IPS-18c (cell line): ENCODE data around the gene PIRT.

Experiments used
- H3K4me3 ChIP-seq: 2 replicates; pipeline ENCODE4 v1.7.0; 2013; ENCODE audit warnings: low read depth, mild to moderate bottlenecking, low read length, moderate library complexity; ENCODE audit not compliant: insufficient read depth
- H3K9me3 ChIP-seq: one replicate; pipeline ENCODE4 v1.6.1; 2013; ENCODE audit warnings: mild to moderate bottlenecking, low read length, moderate library complexity; ENCODE audit not compliant: control insufficient read depth, insufficient read depth

PIRT gene

DNA sequence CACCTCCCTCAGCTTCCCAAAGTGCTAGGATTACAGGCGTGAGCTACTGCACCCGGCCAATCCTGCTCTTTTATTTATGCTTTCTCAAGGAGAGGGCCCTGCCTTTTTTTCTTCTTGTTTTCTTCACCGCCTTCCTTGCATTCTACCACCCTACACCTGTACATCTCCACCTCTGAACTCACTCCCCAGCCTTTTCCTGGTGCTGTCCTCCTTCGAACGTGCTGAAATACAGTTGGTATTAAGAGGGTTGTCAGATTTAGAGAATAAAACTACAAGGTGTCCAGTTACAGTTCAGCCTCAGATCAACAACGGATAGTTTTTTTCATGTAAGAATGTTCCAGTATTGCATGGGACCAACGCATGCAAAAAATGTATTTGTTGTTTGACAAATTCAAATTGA lies 1.7 kb downstream of the PIRT start:
- no peak overlapping the region for H3K4me3 ChIP-seq
- H3K9me3 ChIP-seq: no peaks in the 10 kb centered on the region

- Histone ChIP-seq H3K4me3 (no peak overlapping the region), H3K9me3 (no peaks in the 10 kb centered on the region)
Observed at GRCh38 chr17:10831696-10832095, 6.2 kb downstream of the PIRT start.

DNA sequence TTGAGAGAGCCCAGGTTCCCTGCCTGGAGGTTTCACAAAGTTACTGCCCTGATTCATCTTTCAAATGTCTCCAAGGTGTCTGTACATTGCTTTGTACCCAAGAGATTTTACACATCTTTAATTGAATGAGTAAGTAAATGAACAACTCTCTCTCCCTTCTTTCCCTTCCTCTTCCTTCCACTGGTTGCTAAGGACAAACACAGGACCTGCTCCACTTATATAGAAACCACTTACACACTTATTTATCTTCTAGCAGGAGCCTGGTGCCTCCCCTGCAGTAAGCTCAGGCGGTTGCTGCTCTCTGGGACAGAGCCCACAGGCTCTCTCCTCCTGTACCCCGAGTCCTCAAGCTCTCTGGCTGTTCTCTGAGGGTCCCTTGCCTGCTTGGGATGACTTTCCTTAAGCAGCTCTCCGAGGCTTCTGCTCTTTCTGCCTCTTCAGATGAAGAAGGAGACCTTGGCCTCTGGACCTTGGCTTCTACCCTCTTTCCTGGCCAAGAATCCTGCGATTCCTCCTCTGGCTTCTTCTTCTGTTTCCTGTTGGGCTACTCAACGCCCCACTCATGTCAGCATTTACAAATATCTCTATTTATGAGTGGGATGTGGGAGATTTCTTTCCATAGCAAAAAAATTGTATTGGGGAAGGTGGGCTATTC lies 9.9 kb downstream of the PIRT start:
- no peak overlapping the region for H3K4me3 ChIP-seq
- no peaks in the 10 kb centered on the region for H3K9me3 ChIP-seq

GRCh38 chr17:10824874-10825273 lies 13.0 kb downstream of the PIRT start:
- H3K4me3 ChIP-seq: no peak overlapping the region
- H3K9me3 ChIP-seq: no peaks in the 10 kb centered on the region

DNA sequence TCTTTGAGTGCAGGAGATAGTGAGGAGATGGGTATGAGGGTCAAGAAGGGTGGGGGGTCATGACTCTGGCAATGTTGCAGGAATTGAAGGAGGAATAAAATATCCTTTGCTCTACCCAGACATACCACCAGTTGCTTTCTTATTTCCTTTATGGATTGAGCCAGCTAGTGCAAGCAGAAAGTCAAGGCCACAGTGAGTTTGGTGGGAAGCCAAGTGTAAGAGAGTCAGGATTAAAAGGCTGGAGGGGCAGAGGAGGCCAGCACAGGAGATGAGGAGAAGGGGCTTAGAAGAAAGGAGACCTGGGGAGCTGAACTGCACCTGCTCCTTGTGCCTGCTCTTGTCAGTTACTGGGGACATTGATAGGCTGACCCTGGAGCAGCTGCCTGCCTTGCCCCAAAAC lies 16.1 kb downstream of the PIRT start:
- H3K9me3 ChIP-seq: no peaks in the 10 kb centered on the region
- no peak overlapping the region for H3K4me3 ChIP-seq

- no peak overlapping the region for H3K4me3 ChIP-seq
- H3K9me3 ChIP-seq: no peaks in the 10 kb centered on the region
Observed at GRCh38 chr17:10821054-10821453, 16.8 kb downstream of the PIRT start.

DNA sequence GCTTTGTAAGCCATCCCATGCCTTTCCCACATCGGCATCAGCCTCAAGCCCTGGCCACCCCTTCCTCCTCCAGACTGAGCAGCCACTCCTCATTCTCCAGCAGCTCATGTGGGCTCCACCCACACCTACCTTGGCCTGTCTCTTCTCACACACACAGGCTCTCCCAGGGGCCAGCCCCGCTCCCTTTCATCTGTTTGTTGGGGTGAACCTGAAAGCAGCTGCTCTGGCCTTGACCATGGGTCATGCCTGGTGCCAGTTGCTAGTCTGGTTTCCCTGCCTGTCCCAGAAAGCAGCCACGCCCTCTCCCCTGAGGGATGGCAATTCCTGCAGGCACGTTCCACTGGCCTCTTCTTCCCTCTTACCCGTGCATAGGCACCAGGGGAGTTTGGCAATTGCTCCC lies 22.6 kb downstream of the PIRT start:
- no peaks in the 10 kb centered on the region for H3K9me3 ChIP-seq
- H3K4me3 ChIP-seq: no peak overlapping the region

- H3K4me3 ChIP-seq: no peak overlapping the region
- H3K9me3 ChIP-seq: no peaks in the 10 kb centered on the region
Observed at GRCh38 chr17:10814075-10814474, 23.8 kb downstream of the PIRT start.

GRCh38 chr17:10812674-10813073 lies 25.2 kb downstream of the PIRT start:
- H3K9me3 ChIP-seq: no peaks in the 10 kb centered on the region
- H3K4me3 ChIP-seq: no peak overlapping the region

DNA sequence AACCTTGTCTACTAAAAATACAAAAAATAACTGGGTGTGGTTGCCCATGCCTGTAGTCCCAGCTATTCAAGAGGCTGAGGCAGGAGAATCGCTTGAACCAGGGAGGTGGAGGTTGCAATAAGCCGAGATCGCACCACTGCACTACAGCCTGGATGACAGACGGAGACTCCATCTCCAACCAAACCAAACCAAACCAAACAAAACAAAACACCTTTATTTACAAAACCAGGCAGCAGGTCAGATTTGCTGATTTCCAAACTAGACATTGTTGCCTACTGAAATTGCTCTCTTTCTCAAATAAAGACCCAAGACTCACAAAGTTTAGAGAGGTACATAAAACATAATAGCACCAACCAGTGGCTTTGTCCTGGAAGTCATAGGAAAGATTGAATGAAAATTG lies 28.3 kb downstream of the PIRT start:
- H3K4me3 ChIP-seq: no peak overlapping the region
- no peaks in the 10 kb centered on the region for H3K9me3 ChIP-seq

DNA sequence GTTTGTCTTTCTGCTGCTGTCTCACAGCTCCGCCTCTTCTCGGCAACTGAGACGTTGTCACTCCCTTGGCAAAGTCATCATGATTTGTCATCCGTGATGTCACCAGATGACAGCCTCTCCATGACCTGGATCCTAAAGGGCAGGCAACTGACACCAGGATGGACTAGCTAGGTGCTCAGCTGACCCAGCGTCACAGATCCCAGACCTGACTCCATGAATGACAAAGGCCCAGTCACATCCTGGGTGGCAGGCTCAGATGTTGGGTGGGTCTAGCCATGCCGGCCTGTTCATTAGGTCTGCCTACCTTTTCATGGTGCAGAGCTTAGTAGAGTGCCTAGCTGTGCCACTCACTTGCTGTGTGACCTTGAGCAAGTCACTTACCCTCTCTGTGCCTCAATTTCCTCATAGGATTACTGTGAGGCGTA lies 30.2 kb downstream of the PIRT start:
- Histone ChIP-seq H3K4me3 (no peak overlapping the region), H3K9me3 (no peaks in the 10 kb centered on the region)

DNA sequence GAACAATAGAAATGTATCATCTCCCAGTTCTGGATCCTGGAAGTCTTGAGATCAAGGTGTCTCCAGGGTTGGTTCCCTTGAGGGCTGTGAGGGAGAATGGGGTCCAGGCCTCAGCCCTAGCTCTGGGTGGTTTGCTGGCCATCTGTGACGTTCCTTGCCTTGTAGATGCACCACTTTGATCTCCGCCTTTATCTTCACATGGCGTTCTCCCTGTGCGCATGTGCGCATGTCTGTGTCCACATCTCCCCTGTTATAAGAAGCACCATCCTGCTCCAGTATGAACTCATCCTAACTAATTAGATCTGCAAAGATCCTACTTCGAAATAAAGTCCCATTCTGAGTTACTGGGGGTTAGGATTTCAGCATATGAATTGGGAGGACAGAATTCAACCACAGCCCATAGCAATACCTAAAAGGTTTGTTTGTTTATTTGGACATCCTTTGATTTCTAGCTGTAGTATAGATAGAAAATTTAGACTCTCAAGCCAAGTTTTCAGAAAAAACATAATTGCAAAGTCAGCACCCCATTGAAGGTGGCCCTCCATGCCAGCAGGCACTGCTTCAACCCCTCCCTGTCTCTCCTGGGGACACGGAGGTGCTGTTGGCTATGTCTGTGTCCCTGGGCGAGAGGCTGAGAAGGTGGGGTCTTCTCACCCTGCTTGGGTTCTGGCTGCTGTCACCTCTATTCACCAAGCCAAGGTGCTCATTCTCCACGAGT lies 31.2 kb downstream of the PIRT start:
- H3K9me3 ChIP-seq: no peaks in the 10 kb centered on the region
- H3K4me3 ChIP-seq: no peak overlapping the region

DNA sequence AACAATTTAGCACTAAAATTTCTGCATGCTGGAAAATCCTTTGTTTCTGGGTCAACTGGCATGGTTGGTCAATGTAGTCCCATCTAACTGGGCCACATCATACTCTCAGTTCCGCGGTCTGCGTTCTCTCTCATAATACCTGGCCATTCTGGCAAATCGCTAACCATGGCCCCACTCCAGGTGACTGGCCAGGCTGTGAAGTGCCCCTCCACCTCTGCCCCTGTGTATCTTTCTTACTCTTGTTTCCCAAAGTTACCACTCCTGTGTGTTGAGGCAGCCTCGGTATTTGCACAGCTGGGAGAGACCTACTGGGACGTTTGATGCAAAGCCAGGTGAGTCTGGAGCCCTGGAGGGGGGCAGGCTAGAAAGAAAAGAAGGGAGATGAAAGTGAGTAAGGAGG lies 32.0 kb downstream of the PIRT start:
- Histone ChIP-seq H3K9me3 (no peaks in the 10 kb centered on the region), H3K4me3 (no peak overlapping the region)

GRCh38 chr17:10804546-10804945 lies 33.3 kb downstream of the PIRT start:
- no peaks in the 10 kb centered on the region for H3K9me3 ChIP-seq

GRCh38 chr17:10803830-10804475 lies 33.9 kb downstream of the PIRT start, which contains the start of gene TMEM238L:
TSS of gene TMEM238L (minus strand) at chr17:10804099. CDS start at chr17:10803963, 136 bp downstream.
- Histone ChIP-seq H3K9me3 (no peaks in the 10 kb centered on the region), H3K4me3 (no peak within 1 kb of the TSS; the same call in 1 of the 2 replicates)

More at GRCh38 chr17:10804546-10804945, 33.3 kb downstream of the PIRT start:
- no peak overlapping the region for H3K4me3 ChIP-seq

- Histone ChIP-seq H3K9me3 (no peaks in the 10 kb centered on the region), H3K4me3 (no peak overlapping the region)
Observed at GRCh38 chr17:10803350-10803749, 34.5 kb downstream of the PIRT start.

DNA sequence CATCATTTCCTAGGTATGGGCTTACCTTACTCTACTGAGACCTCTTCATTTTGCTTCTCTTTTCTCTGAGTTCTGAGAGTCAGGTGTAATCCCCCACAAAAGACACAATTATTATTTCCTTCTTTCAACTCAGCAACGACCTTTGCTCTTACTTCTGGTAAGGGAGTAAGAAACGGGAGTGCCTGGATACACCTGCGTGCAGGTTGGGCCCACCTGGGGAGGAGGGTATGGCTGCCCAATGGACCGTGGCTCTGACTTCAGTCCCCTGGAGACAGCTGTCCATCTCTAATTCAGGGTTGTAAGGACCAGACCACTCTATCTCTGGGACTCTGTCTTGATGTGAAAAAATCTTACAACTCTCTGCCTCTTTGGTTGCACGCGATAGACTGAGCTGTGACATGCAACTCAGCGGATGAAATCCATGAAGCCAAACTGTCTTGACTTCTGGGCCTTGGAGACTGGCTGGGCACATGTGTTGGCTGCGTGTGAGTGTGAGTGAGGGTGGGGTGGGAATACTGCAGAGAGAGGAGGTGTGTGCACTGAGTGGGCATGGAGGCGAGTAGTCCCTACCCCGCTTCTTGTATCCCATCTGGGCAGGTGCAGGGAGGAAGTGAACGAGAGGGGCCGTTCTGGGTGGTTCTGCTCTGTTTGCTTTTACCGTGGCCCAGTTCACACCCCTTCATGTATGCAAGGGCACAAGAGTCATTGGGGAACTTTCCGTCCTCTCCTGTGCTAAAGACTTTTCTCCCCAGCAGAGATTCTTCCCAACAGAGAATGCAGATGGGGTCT lies 35.2 kb downstream of the PIRT start:
- Histone ChIP-seq H3K4me3 (no peak overlapping the region), H3K9me3 (no peaks in the 10 kb centered on the region)
